Panc1 (cell line): ENCODE measurements around the gene MYORG. TPM values are rescaled to one million over a fixed set of nuclear protein-coding genes. Genes with fewer than 3 reads are reported as not detected.
A peak's percentile ranks its signal among the peaks of the same experiment; 100 is the strongest.

Source experiments
- ATAC-seq: fragments of 200-7000 bp; cut with Tn5 transposase; 2 replicates; pipeline ENCODE4 v1.9.1; 2020; ENCODE audit warnings: mild to moderate bottlenecking, moderate library complexity
- BruUV-seq: library from RNA; stranded (reverse); fragments of 400-500 nt; replicated peaks from 2 replicates; lab custom pipeline; 2021; lab: Mats Ljungman, UMichigan
- CTCF ChIA-PET: fragments of 300-600 bp; sonication (Branson Sonifier 250); formaldehyde crosslinking; loops from one replicate; lab custom pipeline; 2022; ENCODE audit warnings: antibody characterized with exemption; lab: Charles Lee
- POLR2A ChIA-PET: fragments of 300-600 bp; sonication (Branson Sonifier 250); formaldehyde crosslinking; loops from one replicate; lab custom pipeline; 2022; ENCODE audit warnings: antibody characterized with exemption; lab: Charles Lee
- DNase-seq: peaks from one replicate; pipeline ENCODE4 v3.0.0-alpha.2; 2010; ENCODE audit warnings: low read depth, low spot score
- H3K27ac ChIP-seq: 2 replicates; pipeline ENCODE4 v1.5.1; 2011; ENCODE audit warnings: mild to moderate bottlenecking, low read length, inconsistent platforms
- H3K27me3 ChIP-seq: fragments of 200-500 bp; sonication (Bioruptor generic); 2 replicates; pipeline ENCODE4 v1.6.0; 2014; ENCODE audit warnings: low read length, inconsistent platforms; ENCODE audit not compliant: control insufficient read depth, insufficient read depth
- H3K36me3 ChIP-seq: fragments of 200-500 bp; sonication (Bioruptor generic); 2 replicates; pipeline ENCODE4 v1.5.1; 2014; ENCODE audit warnings: inconsistent platforms, mild to moderate bottlenecking, low read length, moderate library complexity; ENCODE audit not compliant: control insufficient read depth, insufficient read depth
- H3K4me1 ChIP-seq: 2 replicates; pipeline ENCODE4 v1.5.1; 2011; ENCODE audit warnings: inconsistent platforms, mild to moderate bottlenecking, low read length, moderate library complexity; ENCODE audit not compliant: control insufficient read depth, insufficient read depth
- H3K4me3 ChIP-seq, 2 experiments: 2 replicates each; pipeline ENCODE4 v1.5.1; 2011 to 2012; ENCODE audit warnings: low read depth in 2 of 2, low read length in 2 of 2, mild to moderate bottlenecking in 2 of 2, inconsistent platforms in 1 of 2, moderate library complexity in 1 of 2
- H3K9me3 ChIP-seq: fragments of 200-500 bp; sonication (Bioruptor generic); 2 replicates; pipeline ENCODE4 v1.5.1; 2014; ENCODE audit warnings: low read depth, mild to moderate bottlenecking, inconsistent platforms, low read length, moderate library complexity; ENCODE audit not compliant: control insufficient read depth, insufficient read depth
- CTCF ChIP-seq: fragments of 450-650 bp; IDR thresholded peaks from 2 replicates; pipeline ENCODE4 v1.5.1; 2017; ENCODE audit warnings: mild to moderate bottlenecking
- POLR2AphosphoS5 ChIP-seq: IDR thresholded peaks from 2 replicates; pipeline ENCODE4 v1.6.1; 2012; ENCODE audit warnings: mild to moderate bottlenecking, low read depth, low read length, moderate library complexity
- REST ChIP-seq, 2 experiments: IDR thresholded peaks; 2 replicates each; pipeline ENCODE4 v1.6.1; 2011 to 2012; ENCODE audit warnings: low read depth in 2 of 2, control low read depth in 1 of 2, low read length in 1 of 2, mild to moderate bottlenecking in 1 of 2, moderate library complexity in 1 of 2; ENCODE audit not compliant: insufficient read depth in 1 of 2
- SIN3A ChIP-seq: IDR thresholded peaks from 2 replicates; pipeline ENCODE4 v1.6.1; 2012; ENCODE audit warnings: low read depth, mild to moderate bottlenecking, low read length, moderate library complexity, borderline replicate concordance; ENCODE audit not compliant: insufficient read depth
- TCF7L2 ChIP-seq: IDR thresholded peaks from 2 replicates; pipeline ENCODE4 v1.6.1; 2011; ENCODE audit warnings: mild to moderate bottlenecking, low read depth, low read length, inconsistent platforms
- in situ Hi-C: cut with HindIII; loops from 2 replicates; pipeline ENCODE4 v1.10.0; 2016; ENCODE audit warnings: low sequenced_read_pairs, low pct_unique_long_range_greater_than_20kb
- intact Hi-C: fragments of 100-400 bp; cut with micrococcal nuclease; formaldehyde crosslinking; loops from one replicate; pipeline ENCODE4 v1.10.0; 2022; ENCODE audit not compliant: unreplicated experiment
- total RNA-seq: library from RNA; stranded (reverse); gene quantifications from one replicate; pipeline ENCODE4 v1.2.1, GENCODE V29; 2021; ENCODE audit not compliant: unreplicated experiment

The MYORG gene
- total RNA-seq, 1 experiment from 2014 or later, result 9.7 TPM

GRCh38 chr9:34332076-34332964, 44.4 kb downstream of the MYORG start:
- Histone ChIP-seq H3K9me3 (no peaks in the 10 kb centered on the region), H3K4me1 (peaks cover 24% of the 10 kb centered on the region), H3K4me3 (no peak overlapping the region), H3K27me3 (no peaks in the 10 kb centered on the region), H3K27ac (no peak overlapping the region), H3K36me3 (no peaks in the 10 kb centered on the region; the same call in 1 of the 2 replicates)
- TF ChIP-seq CTCF (peak; percentile 75), POLR2AphosphoS5 (no peak), TCF7L2 (no peak), SIN3A (no peak)
- DNase-seq, result peak; percentile 30
- in situ Hi-C loops, result no loop called here
- ChIA-PET POLR2A (no interaction called here), CTCF (interaction anchor here (0.5 to 1.3 kb wide), 3 partner anchors 47 to 397 kb away, joined by 3 to 15 read pairs (median 9); no protein-coding TSS in a partner anchor)
- intact Hi-C loops, result loop anchor here (1.0 kb wide), 1 partner anchor 47 kb away; no protein-coding TSS in a partner anchor
- ATAC-seq, result no peak
- no TSS peak for BruUV-seq

- peaks cover 24% of the 10 kb centered on the region for H3K4me1 ChIP-seq
- DNase-seq (no peak), ATAC-seq (no peak)
- ChIA-PET POLR2A (interaction anchor here (0.6 kb wide), 1 partner anchor 22 kb away, joined by 6 read pairs; no protein-coding TSS in a partner anchor), CTCF (interaction anchor here (1.3 kb wide), 1 partner anchor 48 kb away, joined by 9 read pairs; no protein-coding TSS in a partner anchor)
- intact Hi-C loops (no loop called here), in situ Hi-C loops (no loop called here)
- no peak for TF ChIP-seq SIN3A
- TF ChIP-seq REST (IDR thresholded peaks at IDR 0.05; ENCODE audit: insufficient read depth in 1 of 2, low read depth in 2 of 2, low read length in 1 of 2), result no peak
- no peak for TF ChIP-seq TCF7L2
- no peak for TF ChIP-seq CTCF
- no peak for TF ChIP-seq POLR2AphosphoS5
- H3K9me3 ChIP-seq, result no peaks in the 10 kb centered on the region
- H3K27ac ChIP-seq, result no peak overlapping the region
- BruUV-seq, result no TSS peak
- H3K4me3 ChIP-seq, result no peak overlapping the region
- H3K36me3 ChIP-seq, result no peaks in the 10 kb centered on the region; the same call in 1 of the 2 replicates
- no peaks in the 10 kb centered on the region for H3K27me3 ChIP-seq
Observed at GRCh38 chr9:34331196-34331595, 45.5 kb downstream of the MYORG start.
